DND-41 (cell line): ENCODE data around the gene TBX19.
A peak's percentile ranks its signal among the peaks of the same experiment; 100 is the strongest.
"Not testable (repeated sequence)": the region's sequence is repeated elsewhere in the genome, so short reads cannot be mapped to it uniquely, and the experiment has no call there.

ENCODE experiments used
- ATAC-seq: fragments of 200-7000 bp; cut with Tn5 transposase; 3 replicates; pipeline ENCODE4 v1.9.1; 2021; ENCODE audit warnings: low read depth; ENCODE audit not compliant: insufficient read depth
- DNase-seq: peaks from one replicate; pipeline ENCODE4 v3.0.0-alpha.2; 2020
- H2AFZ ChIP-seq: 2 replicates; pipeline ENCODE4 v1.6.0; 2012; ENCODE audit warnings: low read depth, low read length
- H3K27ac ChIP-seq: 2 replicates; pipeline ENCODE4 v1.5.1; 2012; ENCODE audit warnings: low read length, inconsistent platforms
- H3K27me3 ChIP-seq: fragments of 200-600 bp; sonication (generic); 2 replicates; pipeline ENCODE4 v1.6.0; 2012; ENCODE audit warnings: low read length, mild to moderate bottlenecking, inconsistent platforms; ENCODE audit not compliant: insufficient read depth, poor library complexity
- H3K36me3 ChIP-seq: 2 replicates; pipeline ENCODE4 v1.5.1; 2012; ENCODE audit warnings: low read length, inconsistent platforms; ENCODE audit not compliant: insufficient read depth
- H3K4me1 ChIP-seq: 2 replicates; pipeline ENCODE4 v1.5.1; 2012; ENCODE audit warnings: mild to moderate bottlenecking, low read length; ENCODE audit not compliant: insufficient read depth
- H3K4me2 ChIP-seq: 2 replicates; pipeline ENCODE4 v1.6.0; 2012; ENCODE audit warnings: mild to moderate bottlenecking, moderate library complexity, low read length, inconsistent platforms; ENCODE audit not compliant: insufficient read depth
- H3K4me3 ChIP-seq, 2 experiments: fragments of 200-600 bp in 1 of 2; shearing (Covaris generic) in 1 of 2; 2 replicates each; pipeline ENCODE4 v1.5.1; 2012 to 2016; ENCODE audit warnings: inconsistent platforms in 2 of 2, low read length in 2 of 2, mild to moderate bottlenecking in 2 of 2, low read depth in 1 of 2, moderate library complexity in 1 of 2
- H3K79me2 ChIP-seq: 2 replicates; pipeline ENCODE4 v1.6.0; 2012; ENCODE audit warnings: low read length, inconsistent platforms; ENCODE audit not compliant: insufficient read depth
- H3K9ac ChIP-seq: 2 replicates; pipeline ENCODE4 v1.6.0; 2012; ENCODE audit warnings: low read depth, mild to moderate bottlenecking, inconsistent platforms, low read length, moderate library complexity
- H3K9me3 ChIP-seq: 2 replicates; pipeline ENCODE4 v1.5.1; 2012; ENCODE audit warnings: low read length, moderate library complexity, mild to moderate bottlenecking, inconsistent platforms; ENCODE audit not compliant: insufficient read depth, severe bottlenecking
- H4K20me1 ChIP-seq: 2 replicates; pipeline ENCODE4 v1.6.0; 2012; ENCODE audit warnings: low read length; ENCODE audit not compliant: insufficient read depth
- CTCF ChIP-seq: IDR thresholded peaks from 2 replicates; pipeline ENCODE4 v1.5.1; 2012; ENCODE audit warnings: borderline replicate concordance, low read length, moderate library complexity, mild to moderate bottlenecking; ENCODE audit not compliant: poor library complexity, severe bottlenecking; ENCODE audit errors: extremely low read depth
- EZH2 ChIP-seq: IDR thresholded peaks from 3 replicates; pipeline ENCODE4 v1.6.1; 2012; ENCODE audit warnings: borderline replicate concordance, low read depth, mild to moderate bottlenecking, moderate library complexity, low read length, inconsistent platforms; ENCODE audit not compliant: severe bottlenecking

Gene TBX19

GRCh38 chr1:168348146-168348709 lies 67.6 kb downstream of the TBX19 start:
- Histone ChIP-seq H3K4me3 (peak overlapping the region; percentile 16 to 49; a peak in 3 of 4 replicates), H3K79me2 (no peaks in the 10 kb centered on the region), H3K27ac (peak overlapping the region; percentile 88), H3K9me3 (no peaks in the 10 kb centered on the region), H4K20me1 (no peaks in the 10 kb centered on the region), H3K36me3 (no peaks in the 10 kb centered on the region), H2AFZ (peak overlapping the region; percentile 72), H3K9ac (peak overlapping the region; percentile 48), H3K4me2 (peak overlapping the region; percentile 58), H3K4me1 (peaks cover 11% of the 10 kb centered on the region), H3K27me3 (no peaks in the 10 kb centered on the region)
- ATAC-seq (peak; percentile 85), DNase-seq (peak; percentile 58)
- TF ChIP-seq EZH2 (no peak), CTCF (no peak)

- DNase-seq, H3K27ac ChIP-seq, H3K4me2 ChIP-seq, H3K79me2 ChIP-seq, H3K9ac ChIP-seq, H3K9me3 ChIP-seq, ATAC-seq, H3K27me3 ChIP-seq, H3K4me1 ChIP-seq, H4K20me1 ChIP-seq, H3K36me3 ChIP-seq, H2AFZ ChIP-seq, H3K4me3 ChIP-seq: not testable (repeated sequence)
These were observed 73.9 kb downstream of the TBX19 start for GRCh38 chr1:168354335-168355269.

- Histone ChIP-seq H3K36me3 (no peaks in the 10 kb centered on the region), H3K4me1 (no peaks in the 10 kb centered on the region), H2AFZ (no peak overlapping the region), H3K79me2 (no peaks in the 10 kb centered on the region), H3K27me3 (no peaks in the 10 kb centered on the region), H3K9me3 (no peaks in the 10 kb centered on the region), H3K4me2 (no peak overlapping the region), H3K4me3 (no peak overlapping the region), H3K27ac (no peak overlapping the region), H4K20me1 (no peaks in the 10 kb centered on the region), H3K9ac (no peak overlapping the region)
- no peak for DNase-seq
- no peak for TF ChIP-seq CTCF
- TF ChIP-seq EZH2 = no peak
- no peak for ATAC-seq
These were observed 79.7 kb downstream of the TBX19 start for GRCh38 chr1:168360151-168361021.

GRCh38 chr1:168361252-168361651 lies 80.6 kb downstream of the TBX19 start:
- Histone ChIP-seq H2AFZ (no peak overlapping the region), H3K79me2 (no peaks in the 10 kb centered on the region), H3K9me3 (no peaks in the 10 kb centered on the region), H3K27ac (no peak overlapping the region), H3K4me2 (no peak overlapping the region), H3K4me3 (no peak overlapping the region), H3K36me3 (no peaks in the 10 kb centered on the region), H4K20me1 (no peaks in the 10 kb centered on the region), H3K9ac (no peak overlapping the region), H3K27me3 (no peaks in the 10 kb centered on the region), H3K4me1 (no peaks in the 10 kb centered on the region)
- TF ChIP-seq EZH2 (no peak), CTCF (no peak)
- no peak for DNase-seq
- ATAC-seq = no peak
